ENCODE measurements around the gene C20orf202. TPM values are rescaled to one million over a fixed set of nuclear protein-coding genes. Genes with fewer than 3 reads are reported as not detected.

Gene C20orf202
- polyA plus RNA-seq, 2 of the 4 experiments (the other 2 are of a cell fraction): 0.12 TPM; not detected in 1

DNA sequence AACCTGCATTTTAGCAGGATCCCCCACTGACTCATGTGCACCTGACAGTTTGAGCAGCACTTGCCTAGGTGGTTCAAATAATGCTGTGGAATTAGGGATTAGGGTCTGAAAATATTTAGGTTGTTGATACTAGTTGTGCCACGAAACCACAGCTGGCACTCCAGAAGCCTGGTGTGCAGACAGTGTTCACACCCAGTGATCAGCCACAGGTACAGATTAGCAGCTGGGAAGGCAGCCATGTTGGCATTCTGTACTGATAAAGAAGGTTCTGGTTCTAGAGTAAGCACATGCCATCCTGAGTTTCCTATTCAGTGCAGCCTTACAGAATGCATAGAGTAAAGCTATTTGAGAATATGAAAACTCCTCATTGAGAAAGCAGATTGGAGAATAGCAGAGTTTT lies 48.6 kb upstream of the C20orf202 start:
- H3K4me1 ChIP-seq: peaks cover 9% of the 10 kb centered on the region
- WGBS (ENCODE audit: missing lambda C conversion rate): 89% methylated on average over 1 of the region's 1 CpG
- H3K4me3 ChIP-seq: no peak overlapping the region
- no peak for TF ChIP-seq CBX2 (IDR thresholded peaks at IDR 0.05; ENCODE audit: borderline replicate concordance, low read depth)
- no peak for TF ChIP-seq FOSL2 (IDR thresholded peaks at IDR 0.05)
- no peak for TF ChIP-seq FOSL2 (CRISPR knock-in tag; IDR thresholded peaks at IDR 0.05)
- TF ChIP-seq, protein P1, sequence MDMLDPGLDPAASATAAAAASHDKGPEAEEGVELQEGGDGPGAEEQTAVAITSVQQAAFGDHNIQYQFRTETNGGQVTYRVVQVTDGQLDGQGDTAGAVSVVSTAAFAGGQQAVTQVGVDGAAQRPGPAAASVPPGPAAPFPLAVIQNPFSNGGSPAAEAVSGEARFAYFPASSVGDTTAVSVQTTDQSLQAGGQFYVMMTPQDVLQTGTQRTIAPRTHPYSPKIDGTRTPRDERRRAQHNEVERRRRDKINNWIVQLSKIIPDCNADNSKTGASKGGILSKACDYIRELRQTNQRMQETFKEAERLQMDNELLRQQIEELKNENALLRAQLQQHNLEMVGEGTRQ (IDR thresholded peaks at IDR 0.05): no peak
- TF ChIP-seq HDAC2 (IDR thresholded peaks at IDR 0.05): no peak
- no peak for TF ChIP-seq POLR2A (IDR thresholded peaks at IDR 0.05; ENCODE audit: low read length)
- no peak for TF ChIP-seq EHMT2 (IDR thresholded peaks at IDR 0.05; ENCODE audit: low read depth)
- TF ChIP-seq NFE2L2 (conservative IDR thresholded peaks at IDR 0.05; ENCODE audit: low read length): no peak
- TF ChIP-seq SMC3 (IDR thresholded peaks at IDR 0.05): no peak
- no peak for TF ChIP-seq BHLHE40 (IDR thresholded peaks at IDR 0.05; ENCODE audit: low read depth, low read length)
- TF ChIP-seq, protein P2, sequence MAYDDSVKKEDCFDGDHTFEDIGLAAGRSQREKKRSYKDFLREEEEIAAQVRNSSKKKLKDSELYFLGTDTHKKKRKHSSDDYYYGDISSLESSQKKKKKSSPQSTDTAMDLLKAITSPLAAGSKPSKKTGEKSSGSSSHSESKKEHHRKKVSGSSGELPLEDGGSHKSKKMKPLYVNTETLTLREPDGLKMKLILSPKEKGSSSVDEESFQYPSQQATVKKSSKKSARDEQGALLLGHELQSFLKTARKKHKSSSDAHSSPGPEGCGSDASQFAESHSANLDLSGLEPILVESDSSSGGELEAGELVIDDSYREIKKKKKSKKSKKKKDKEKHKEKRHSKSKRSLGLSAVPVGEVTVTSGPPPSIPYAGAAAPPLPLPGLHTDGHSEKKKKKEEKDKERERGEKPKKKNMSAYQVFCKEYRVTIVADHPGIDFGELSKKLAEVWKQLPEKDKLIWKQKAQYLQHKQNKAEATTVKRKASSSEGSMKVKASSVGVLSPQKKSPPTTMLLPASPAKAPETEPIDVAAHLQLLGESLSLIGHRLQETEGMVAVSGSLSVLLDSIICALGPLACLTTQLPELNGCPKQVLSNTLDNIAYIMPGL (CRISPR knock-in tag; IDR thresholded peaks at IDR 0.05; ENCODE audit: borderline replicate concordance): no peak
- TF ChIP-seq GATA3 (IDR thresholded peaks at IDR 0.05; ENCODE audit: borderline replicate concordance): no peak
- no peak for ATAC-seq
- H3K27ac ChIP-seq: no peak overlapping the region
- FAIRE-seq: no peak
- POLR2A ChIA-PET: no interaction called here
- CTCF ChIA-PET: interaction anchor here (0.8 to 2.1 kb wide), 6 partner anchors 14 to 336 kb away, joined by 3 to 5 read pairs (median 4); no protein-coding TSS in a partner anchor
- DNase-seq (ENCODE audit: low read depth in 1 of 2, low spot score in 1 of 2): no peak
- no peak overlapping the region for H3K4me2 ChIP-seq
- no peaks in the 10 kb centered on the region for H3K9me3 ChIP-seq

DNA sequence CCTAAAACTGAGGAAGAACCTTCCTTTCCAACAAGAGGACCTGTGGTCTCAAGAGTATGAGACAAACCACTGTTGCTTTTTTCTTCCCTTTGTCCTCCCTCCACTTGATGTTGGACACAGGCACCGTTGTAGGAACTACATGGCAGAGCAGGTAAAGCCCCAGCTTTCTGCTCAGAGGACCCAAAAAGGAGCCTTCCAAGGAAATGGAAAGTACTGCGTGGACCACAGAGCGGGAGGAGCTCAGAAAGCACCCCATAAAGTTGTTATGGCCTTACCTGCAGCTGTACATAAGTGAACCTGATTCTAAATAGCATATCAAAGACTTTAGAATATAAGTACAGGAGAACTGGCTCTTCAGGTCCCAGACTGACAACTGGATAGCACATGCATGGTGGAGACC lies 47.9 kb upstream of the C20orf202 start:
- Histone ChIP-seq H3K27ac (no peak overlapping the region), H3K4me2 (no peak overlapping the region), H3K4me3 (no peak overlapping the region), H3K9me3 (no peaks in the 10 kb centered on the region), H3K4me1 (peaks cover 2% of the 10 kb centered on the region)
- WGBS (ENCODE audit: missing lambda C conversion rate): 95% methylated on average over 3 of the region's 3 CpGs
- ATAC-seq (no peak), DNase-seq (ENCODE audit: low read depth in 1 of 2, low spot score in 1 of 2) (no peak), FAIRE-seq (no peak)
- TF ChIP-seq, protein P3, sequence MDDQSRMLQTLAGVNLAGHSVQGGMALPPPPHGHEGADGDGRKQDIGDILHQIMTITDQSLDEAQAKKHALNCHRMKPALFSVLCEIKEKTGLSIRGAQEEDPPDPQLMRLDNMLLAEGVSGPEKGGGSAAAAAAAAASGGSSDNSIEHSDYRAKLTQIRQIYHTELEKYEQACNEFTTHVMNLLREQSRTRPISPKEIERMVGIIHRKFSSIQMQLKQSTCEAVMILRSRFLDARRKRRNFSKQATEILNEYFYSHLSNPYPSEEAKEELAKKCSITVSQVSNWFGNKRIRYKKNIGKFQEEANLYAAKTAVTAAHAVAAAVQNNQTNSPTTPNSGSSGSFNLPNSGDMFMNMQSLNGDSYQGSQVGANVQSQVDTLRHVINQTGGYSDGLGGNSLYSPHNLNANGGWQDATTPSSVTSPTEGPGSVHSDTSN (IDR thresholded peaks at IDR 0.05): no peak
- TF ChIP-seq MYC (IDR thresholded peaks at IDR 0.05; ENCODE audit: borderline replicate concordance, low read length): no peak
- no peak for TF ChIP-seq POLR2AphosphoS2 (conservative IDR thresholded peaks at IDR 0.05; ENCODE audit: low read length)
- TF ChIP-seq POLR2A (IDR thresholded peaks at IDR 0.05; ENCODE audit: low read length): no peak
- no peak for TF ChIP-seq HDAC2 (IDR thresholded peaks at IDR 0.05)
- no peak for TF ChIP-seq SMC3 (IDR thresholded peaks at IDR 0.05)
- TF ChIP-seq, protein P4, sequence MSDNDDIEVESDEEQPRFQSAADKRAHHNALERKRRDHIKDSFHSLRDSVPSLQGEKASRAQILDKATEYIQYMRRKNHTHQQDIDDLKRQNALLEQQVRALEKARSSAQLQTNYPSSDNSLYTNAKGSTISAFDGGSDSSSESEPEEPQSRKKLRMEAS (IDR thresholded peaks at IDR 0.05): no peak
- no peak for TF ChIP-seq HOXB13 (CRISPR knock-in tag; IDR thresholded peaks at IDR 0.05; ENCODE audit: low read depth)
- ChIA-PET POLR2A (no interaction called here), CTCF (interaction anchor here (2.1 kb wide), 1 partner anchor 47 kb away, joined by 5 read pairs; no protein-coding TSS in a partner anchor)

DNA sequence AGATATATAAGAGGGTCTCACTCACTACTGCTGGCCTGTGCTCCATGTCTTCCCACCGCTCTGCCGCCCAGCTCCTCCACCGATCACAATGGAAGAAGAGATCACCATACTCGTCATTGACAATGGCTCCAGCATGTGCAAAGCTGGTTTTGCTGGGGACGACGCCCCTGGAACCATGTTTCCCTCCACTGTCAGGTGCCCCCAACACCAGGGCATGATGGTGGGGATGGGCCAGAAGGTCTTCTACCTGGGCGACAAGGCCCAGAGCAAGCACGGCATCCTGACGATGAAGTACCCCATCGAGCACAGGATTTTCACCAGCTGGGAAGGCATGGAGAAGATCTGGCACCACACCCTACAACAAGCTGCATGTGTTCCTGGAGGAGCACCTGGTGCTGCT lies 42.8 kb upstream of the C20orf202 start:
- CTCF ChIA-PET: interaction anchor here (0.8 to 1.5 kb wide), 3 partner anchors 9 to 205 kb away, joined by 3 to 4 read pairs (median 3); no protein-coding TSS in a partner anchor
- POLR2A ChIA-PET: no interaction called here
- TF ChIP-seq TFCP2L1 (CRISPR knock-in tag; IDR thresholded peaks at IDR 0.05) (no peak), MAZ (IDR thresholded peaks at IDR 0.05; ENCODE audit: borderline replicate concordance, low read depth, low read length) (no peak), SMC3 (IDR thresholded peaks at IDR 0.05) (no peak), HEYL (CRISPR knock-in tag; IDR thresholded peaks at IDR 0.05) (no peak), RAD21 (conservative IDR thresholded peaks at IDR 0.05 in 1 of 2, IDR thresholded peaks at IDR 0.05 in 1 of 2) (no peak), CBX8 (IDR thresholded peaks at IDR 0.05) (no peak)
- Histone ChIP-seq H3K9me3 (no peaks in the 10 kb centered on the region), H3K4me1 (no peaks in the 10 kb centered on the region), H3K4me3 (no peak overlapping the region), H3K4me2 (no peak overlapping the region), H3K27ac (no peak overlapping the region)
- no peak for DNase-seq (ENCODE audit: low read depth in 1 of 2, low spot score in 1 of 2)
- FAIRE-seq: no peak
- ATAC-seq: no peak
- 93% methylated on average over 10 of the region's 10 CpGs for WGBS (ENCODE audit: missing lambda C conversion rate)

Data from A549 (cell line).